22Rv1 (cell line): ENCODE data around the gene USP32.

Experiments used
- CTCF ChIP-seq: fragments of 450-650 bp; IDR thresholded peaks from 2 replicates; pipeline ENCODE4 v1.5.1; 2017; ENCODE audit warnings: mild to moderate bottlenecking
- ZFX ChIP-seq: fragments of 450-650 bp; IDR thresholded peaks from 2 replicates; pipeline ENCODE4 v1.6.1; 2017; ENCODE audit warnings: antibody characterized with exemption, borderline replicate concordance

- TF ChIP-seq CTCF (no peak), ZFX (no peak)
Measured at GRCh38 chr17:60249290-60249826, 142.6 kb downstream of the USP32 start.
